Muscle layer of colon (tissue), 2 donors: ENCODE measurements around the gene MCM3.

Source experiments
- H3K27ac ChIP-seq: one replicate; pipeline ENCODE4 v1.7.0; 2013; ENCODE audit warnings: low read depth, mild to moderate bottlenecking, low read length, moderate library complexity
- H3K27me3 ChIP-seq, 2 donors: one replicate each; pipeline ENCODE4 v1.7.0; 2013; ENCODE audit warnings: low read length in 2 of 2, mild to moderate bottlenecking in 2 of 2; ENCODE audit not compliant: insufficient read depth in 2 of 2, control insufficient read depth in 1 of 2
- H3K36me3 ChIP-seq: one replicate; pipeline ENCODE4 v1.7.0; 2013; ENCODE audit warnings: mild to moderate bottlenecking, low read length; ENCODE audit not compliant: insufficient read depth
- H3K4me1 ChIP-seq: one replicate; pipeline ENCODE4 v1.7.0; 2013; ENCODE audit warnings: mild to moderate bottlenecking, low read length; ENCODE audit not compliant: insufficient read depth
- H3K4me3 ChIP-seq, 2 donors: one replicate each; pipeline ENCODE4 v1.7.0; 2013; ENCODE audit warnings: low read length in 2 of 2, low read depth in 1 of 2, mild to moderate bottlenecking in 1 of 2, moderate library complexity in 1 of 2
- H3K9ac ChIP-seq: one replicate; pipeline ENCODE4 v1.7.0; 2013; ENCODE audit warnings: low read length
- H3K9me3 ChIP-seq: one replicate; pipeline ENCODE4 v1.7.0; 2013; ENCODE audit warnings: mild to moderate bottlenecking, low read length
- donor health status: abdominal sarcoma.
- donor health status: Adenocarcinoma of cecum.

The MCM3 gene

GRCh38 chr6:52244400-52244799 lies 40.1 kb downstream of the MCM3 start, which contains the start of gene IL17F:
TSS of gene IL17F (minus strand) at chr6:52244500. CDS start at chr6:52244429, 71 bp downstream.
- Histone ChIP-seq H3K27ac (no peak within 1 kb of the TSS), H3K9ac (no peak within 1 kb of the TSS), H3K4me1 (no peaks in the 10 kb centered on the region), H3K9me3 (no peaks in the 10 kb centered on the region), H3K36me3 (no peaks in the 10 kb centered on the region), H3K4me3 (no peak within 1 kb of the TSS), H3K27me3 (no peaks in the 10 kb centered on the region)

GRCh38 chr6:52243282-52243893 lies 41.2 kb downstream of the MCM3 start:
- H3K9ac ChIP-seq: no peak overlapping the region

GRCh38 chr6:52241819-52242218 lies 42.7 kb downstream of the MCM3 start:
- H3K27me3 ChIP-seq: no peaks in the 10 kb centered on the region
- no peak overlapping the region for H3K27ac ChIP-seq
- H3K9ac ChIP-seq: no peak overlapping the region
- H3K36me3 ChIP-seq: no peaks in the 10 kb centered on the region
- H3K9me3 ChIP-seq: no peaks in the 10 kb centered on the region
- H3K4me3 ChIP-seq: no peak overlapping the region
- no peaks in the 10 kb centered on the region for H3K4me1 ChIP-seq

More at GRCh38 chr6:52243282-52243893, 41.2 kb downstream of the MCM3 start:
- H3K36me3 ChIP-seq: no peaks in the 10 kb centered on the region
- H3K27me3 ChIP-seq: no peaks in the 10 kb centered on the region
- no peak overlapping the region for H3K27ac ChIP-seq
- no peaks in the 10 kb centered on the region for H3K4me1 ChIP-seq
- no peaks in the 10 kb centered on the region for H3K9me3 ChIP-seq
- no peak overlapping the region for H3K4me3 ChIP-seq

- Histone ChIP-seq H3K4me3 (no peak overlapping the region), H3K4me1 (no peaks in the 10 kb centered on the region), H3K27me3 (no peaks in the 10 kb centered on the region), H3K36me3 (no peaks in the 10 kb centered on the region), H3K9ac (no peak overlapping the region), H3K27ac (no peak overlapping the region), H3K9me3 (no peaks in the 10 kb centered on the region)
Measured at GRCh38 chr6:52233975-52234823, 50.3 kb downstream of the MCM3 start.

DNA sequence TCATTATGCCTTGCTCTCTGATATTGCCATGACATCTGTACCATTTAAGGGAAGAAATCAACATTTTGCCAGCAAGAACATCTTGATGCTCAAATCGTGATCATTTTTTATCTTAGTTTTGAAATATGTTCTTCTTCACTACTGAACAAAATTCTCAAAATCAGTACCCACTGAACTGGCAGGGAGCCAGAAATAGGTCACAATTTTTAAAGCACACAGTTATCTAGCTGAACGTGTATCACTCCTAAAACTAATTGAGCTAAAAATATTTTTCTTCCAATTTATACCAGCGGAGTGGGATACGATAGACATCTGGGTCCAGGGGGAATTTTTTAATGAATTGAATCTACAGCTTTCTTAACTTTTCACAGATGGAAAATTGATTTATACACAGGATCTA lies 51.5 kb downstream of the MCM3 start:
- no peaks in the 10 kb centered on the region for H3K27me3 ChIP-seq
- no peak overlapping the region for H3K27ac ChIP-seq
- H3K4me3 ChIP-seq: no peak overlapping the region
- no peaks in the 10 kb centered on the region for H3K36me3 ChIP-seq
- H3K9ac ChIP-seq: no peak overlapping the region
- no peaks in the 10 kb centered on the region for H3K4me1 ChIP-seq
- no peaks in the 10 kb centered on the region for H3K9me3 ChIP-seq

DNA sequence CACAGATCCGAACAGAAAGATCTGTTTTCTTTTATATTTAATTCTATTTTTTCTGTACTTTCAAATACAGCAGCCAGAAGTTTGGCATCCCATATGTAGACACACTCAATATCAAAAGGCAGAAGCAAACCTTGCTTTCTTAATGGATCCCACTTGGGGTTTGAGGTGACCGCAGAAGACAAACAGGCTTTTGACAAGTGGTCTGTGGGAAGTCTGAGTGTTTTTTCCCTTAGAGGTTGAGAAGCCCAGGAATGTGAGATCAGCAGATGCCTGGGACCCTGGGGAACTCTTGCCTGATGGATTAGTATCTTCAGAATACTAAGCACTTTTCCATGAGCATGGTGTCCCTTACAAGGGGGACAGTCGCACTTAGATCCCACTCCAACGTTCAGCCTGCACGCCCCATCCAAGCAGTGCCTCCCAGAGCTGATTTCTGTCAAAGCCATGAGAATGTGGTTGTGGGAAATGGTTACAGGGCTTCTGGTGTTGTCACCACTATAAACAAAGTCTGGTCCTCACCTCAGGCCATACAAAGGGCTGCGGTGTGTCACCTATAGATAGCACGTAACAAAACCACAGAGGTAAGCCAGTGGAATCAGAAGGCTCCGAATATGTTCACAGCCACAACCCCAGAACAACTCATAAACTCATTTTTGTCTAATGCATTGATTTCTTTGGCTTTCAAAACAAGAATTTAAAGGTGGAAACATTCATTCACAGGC lies 53.0 kb downstream of the MCM3 start:
- H3K27ac ChIP-seq: no peak overlapping the region

DNA sequence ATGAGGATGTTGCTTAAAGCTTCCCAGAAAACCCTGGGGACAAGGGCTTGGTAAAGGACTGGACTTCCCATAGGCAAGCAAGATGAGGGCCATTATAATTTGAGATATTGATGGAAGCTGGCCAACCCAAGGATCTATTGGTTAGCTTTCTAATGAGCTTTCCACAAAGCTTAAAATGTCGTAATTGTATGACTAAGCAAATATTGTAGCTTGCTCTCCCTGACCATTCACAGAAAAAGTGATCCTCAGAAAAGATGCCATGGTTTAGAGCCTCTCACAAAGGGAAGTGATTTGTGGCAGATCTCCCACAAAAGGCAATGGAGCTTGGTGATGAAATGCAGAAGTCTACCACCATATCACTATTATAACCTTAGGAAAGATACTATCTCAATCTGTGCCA lies 53.9 kb downstream of the MCM3 start:
- Histone ChIP-seq H3K4me3 (no peak overlapping the region), H3K27me3 (no peaks in the 10 kb centered on the region), H3K4me1 (no peaks in the 10 kb centered on the region), H3K9me3 (no peaks in the 10 kb centered on the region), H3K9ac (no peak overlapping the region), H3K27ac (no peak overlapping the region), H3K36me3 (no peaks in the 10 kb centered on the region)

More for the DNA sequence above, 53.0 kb downstream of the MCM3 start:
- no peaks in the 10 kb centered on the region for H3K9me3 ChIP-seq
- H3K4me1 ChIP-seq: no peaks in the 10 kb centered on the region
- no peaks in the 10 kb centered on the region for H3K36me3 ChIP-seq
- no peak overlapping the region for H3K9ac ChIP-seq
- H3K27me3 ChIP-seq: no peaks in the 10 kb centered on the region
- no peak overlapping the region for H3K4me3 ChIP-seq

DNA sequence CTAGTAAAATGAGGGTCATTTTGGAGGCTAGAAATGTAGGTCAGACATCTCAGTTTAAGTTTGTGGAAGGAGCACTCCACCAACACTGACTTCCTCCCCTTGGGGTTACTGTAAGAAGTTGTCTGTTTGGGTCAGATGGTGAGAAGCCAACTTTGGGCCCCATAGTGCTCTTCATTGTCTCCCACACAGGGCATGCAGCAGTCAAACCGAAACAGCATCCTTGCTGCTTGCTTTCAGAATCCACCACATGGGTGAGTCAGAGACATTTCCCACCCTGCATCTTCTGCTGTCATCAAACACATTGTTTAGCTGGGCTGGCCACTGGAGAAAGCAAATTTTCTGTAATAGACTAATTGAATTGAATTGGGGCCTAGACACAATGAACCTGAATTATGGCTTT lies 57.0 kb downstream of the MCM3 start:
- no peak overlapping the region for H3K9ac ChIP-seq
- no peak overlapping the region for H3K4me3 ChIP-seq
- H3K36me3 ChIP-seq: no peaks in the 10 kb centered on the region
- H3K27me3 ChIP-seq: no peaks in the 10 kb centered on the region
- H3K9me3 ChIP-seq: no peaks in the 10 kb centered on the region
- H3K27ac ChIP-seq: no peak overlapping the region
- no peaks in the 10 kb centered on the region for H3K4me1 ChIP-seq

GRCh38 chr6:52221302-52221701 lies 63.2 kb downstream of the MCM3 start:
- Histone ChIP-seq H3K27ac (no peak overlapping the region), H3K4me3 (no peak overlapping the region), H3K27me3 (no peaks in the 10 kb centered on the region), H3K4me1 (no peaks in the 10 kb centered on the region), H3K36me3 (no peaks in the 10 kb centered on the region), H3K9ac (no peak overlapping the region), H3K9me3 (no peaks in the 10 kb centered on the region)

GRCh38 chr6:52217761-52218160 lies 66.8 kb downstream of the MCM3 start:
- Histone ChIP-seq H3K9ac (no peak overlapping the region), H3K4me1 (no peaks in the 10 kb centered on the region), H3K4me3 (no peak overlapping the region), H3K27me3 (no peaks in the 10 kb centered on the region), H3K36me3 (no peaks in the 10 kb centered on the region), H3K27ac (no peak overlapping the region), H3K9me3 (no peaks in the 10 kb centered on the region)

GRCh38 chr6:52216932-52217575 lies 67.5 kb downstream of the MCM3 start:
- H3K4me3 ChIP-seq: no peak overlapping the region
- H3K9ac ChIP-seq: no peak overlapping the region
- H3K9me3 ChIP-seq: no peaks in the 10 kb centered on the region
- H3K27me3 ChIP-seq: no peaks in the 10 kb centered on the region
- no peaks in the 10 kb centered on the region for H3K36me3 ChIP-seq
- H3K27ac ChIP-seq: no peak overlapping the region
- no peaks in the 10 kb centered on the region for H3K4me1 ChIP-seq
